CD8-positive, alpha-beta memory T cell (primary cell): Measurements from ENCODE around the gene ING1. TPM values are rescaled to one million over a fixed set of nuclear protein-coding genes. Genes with fewer than 3 reads are reported as not detected.

ENCODE experiments used
- CTCF ChIA-PET: fragments of 350-600 bp; sonication (Branson Sonifier 250); formaldehyde crosslinking; loops from one replicate; lab custom pipeline; 2021; ENCODE audit warnings: antibody characterized with exemption; lab: Charles Lee
- POLR2A ChIA-PET: fragments of 350-600 bp; sonication (Branson Sonifier 250); formaldehyde crosslinking; loops from one replicate; lab custom pipeline; 2021; ENCODE audit warnings: antibody characterized with exemption; lab: Charles Lee
- DNase-seq, 5 donors: peaks; one replicate each; pipeline versions ENCODE4 v3.0.0 to v3.0.0-alpha.2; 2020 to 2022; ENCODE audit warnings: mixed read lengths in 1 of 5
- H3K27ac ChIP-seq: one replicate; pipeline ENCODE4 v1.7.0; 2013; ENCODE audit warnings: low read depth, mild to moderate bottlenecking, low read length, moderate library complexity
- H3K27me3 ChIP-seq: 2 replicates; pipeline ENCODE4 v1.7.0; 2013; ENCODE audit warnings: low read length, mild to moderate bottlenecking; ENCODE audit not compliant: insufficient read depth, poor library complexity, severe bottlenecking
- H3K36me3 ChIP-seq: 2 replicates; pipeline ENCODE4 v1.7.0; 2013; ENCODE audit warnings: mild to moderate bottlenecking, low read length, moderate library complexity; ENCODE audit not compliant: insufficient read depth
- H3K4me1 ChIP-seq: 2 replicates; pipeline ENCODE4 v1.7.0; 2013; ENCODE audit warnings: mild to moderate bottlenecking, low read length, moderate library complexity; ENCODE audit not compliant: insufficient read depth
- H3K4me3 ChIP-seq: 2 replicates; pipeline ENCODE4 v1.7.0; 2013; ENCODE audit warnings: mild to moderate bottlenecking, low read length
- H3K9me3 ChIP-seq: 2 replicates; pipeline ENCODE4 v1.7.0; 2013; ENCODE audit warnings: mild to moderate bottlenecking, low read length
- H3K27ac Mint-ChIP-seq, 8 donors: one replicate each; pipeline ENCODE4 v1.8.0; 2020 to 2021; ENCODE audit warnings: mixed read lengths in 8 of 8, mild to moderate bottlenecking in 6 of 8, inconsistent platforms in 3 of 8, moderate library complexity in 3 of 8
- H3K27me3 Mint-ChIP-seq, 2 donors: one replicate each; pipeline ENCODE4 v1.8.0; 2020 to 2021; ENCODE audit warnings: mixed read lengths in 2 of 2, mild to moderate bottlenecking in 1 of 2, moderate library complexity in 1 of 2
- H3K36me3 Mint-ChIP-seq, 3 donors: one replicate each; pipeline ENCODE4 v1.8.0; 2020 to 2021; ENCODE audit warnings: mixed read lengths in 3 of 3, inconsistent platforms in 1 of 3, mild to moderate bottlenecking in 1 of 3
- H3K4me1 Mint-ChIP-seq, 3 donors: one replicate each; pipeline ENCODE4 v1.8.0; 2020 to 2021; ENCODE audit warnings: mixed read lengths in 3 of 3, inconsistent platforms in 1 of 3, mild to moderate bottlenecking in 1 of 3
- H3K4me3 Mint-ChIP-seq, 7 donors: one replicate each; pipeline ENCODE4 v1.8.0; 2020 to 2021; ENCODE audit warnings: mixed read lengths in 7 of 7, mild to moderate bottlenecking in 6 of 7, moderate library complexity in 4 of 7, inconsistent platforms in 2 of 7
- H3K9me3 Mint-ChIP-seq, 5 donors: one replicate each; pipeline ENCODE4 v1.8.0; 2020 to 2022; ENCODE audit warnings: mixed read lengths in 5 of 5, mild to moderate bottlenecking in 3 of 5, moderate library complexity in 2 of 5, inconsistent platforms in 1 of 5
- polyA plus RNA-seq: library from polyadenylated mRNA; unstranded; fragments of 300-500 nt; fragmentation: Illumina TruSeq; gene quantifications from one replicate; pipeline ENCODE4 v1.2.3, GENCODE V29; 2021
- total RNA-seq, 2 experiments: library from RNA; stranded (reverse); gene quantifications; one replicate each; pipeline ENCODE4 v1.2.3, GENCODE V29; 2021

Gene ING1
- total and polyA plus RNA-seq, 3 experiments from 2014 or later: 16.6 to 18.5 (median 16.9) TPM

DNA sequence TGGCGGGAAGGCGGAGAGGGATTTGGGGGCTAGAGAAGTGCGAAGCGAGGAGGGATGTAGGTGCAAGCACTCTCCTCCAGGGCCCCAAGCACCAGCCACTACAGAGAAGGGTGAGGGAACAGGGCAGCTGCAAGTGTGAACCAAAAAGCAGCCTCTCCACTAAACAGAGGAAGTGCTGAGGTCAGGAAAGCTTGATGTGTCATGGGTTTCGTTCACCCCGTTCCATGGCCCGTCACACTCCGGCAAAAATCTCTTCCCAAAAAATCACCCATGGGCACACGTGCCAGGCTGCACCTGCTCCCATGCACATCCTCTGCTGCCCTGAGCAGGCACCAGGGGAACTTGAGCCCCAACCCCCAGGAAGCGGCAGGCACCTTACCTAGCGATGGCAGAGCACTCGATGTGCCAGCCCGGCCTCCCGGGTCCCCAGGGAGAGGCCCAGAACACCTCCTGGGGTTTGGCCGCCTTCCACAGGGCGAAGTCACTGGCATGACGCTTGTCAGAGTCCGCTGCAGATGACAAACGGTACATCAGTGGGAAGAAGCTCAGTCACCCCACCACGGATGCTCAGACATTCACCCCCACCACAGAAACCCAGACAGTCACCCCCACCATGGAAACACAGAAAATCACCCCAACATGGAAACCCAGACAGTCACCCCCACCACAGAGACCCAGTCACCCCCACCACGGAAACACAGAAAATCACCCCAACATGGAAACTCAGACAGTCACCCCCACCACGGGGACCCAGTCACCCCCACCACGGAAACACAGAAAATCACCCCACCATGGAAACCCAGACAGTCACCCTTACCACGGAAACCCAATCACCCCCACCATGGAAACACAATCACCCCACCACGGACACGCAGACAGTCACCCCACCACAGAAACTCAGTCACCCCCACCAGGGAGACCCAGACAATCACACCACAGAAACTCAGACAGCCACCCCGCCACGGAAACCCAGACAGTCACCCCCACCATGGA is 36.6 kb upstream of the ING1 start:
- CTCF ChIA-PET: no interaction called here
- H3K27ac Mint-ChIP-seq: peak overlapping the region in 5 of 8 donors; percentile 12 to 88 (median 70)
- DNase-seq: peak in 2 of 5 donors; percentile 13 to 54
- no peaks in the 10 kb centered on the region for H3K9me3 Mint-ChIP-seq
- H3K4me1 Mint-ChIP-seq: peaks cover 14 to 36% (median 22%) of the 10 kb centered on the region in 3 donors
- H3K4me3 Mint-ChIP-seq: peak overlapping the region in 2 of 7 donors; percentile 37 to 69
- no peaks in the 10 kb centered on the region for H3K27me3 Mint-ChIP-seq
- no peak overlapping the region for H3K4me3 ChIP-seq
- peaks cover 24 to 70% (median 31%) of the 10 kb centered on the region in 3 donors for H3K36me3 Mint-ChIP-seq
- H3K27me3 ChIP-seq: no peaks in the 10 kb centered on the region
- no peak overlapping the region for H3K27ac ChIP-seq
- H3K4me1 ChIP-seq: no peaks in the 10 kb centered on the region
- H3K36me3 ChIP-seq: peaks cover 5% of the 10 kb centered on the region
- POLR2A ChIA-PET: no interaction called here
- no peaks in the 10 kb centered on the region for H3K9me3 ChIP-seq

GRCh38 chr13:110677731-110678545 is 35.6 kb upstream of the ING1 start:
- Mint-ChIP-seq H3K4me1 (peaks cover 3 to 26% (median 14%) of the 10 kb centered on the region in 3 donors), H3K36me3 (peaks cover 24 to 71% (median 29%) of the 10 kb centered on the region in 3 donors), H3K4me3 (no peak overlapping the region), H3K27ac (peak overlapping the region in 2 of 8 donors; percentile 22 to 44), H3K27me3 (no peaks in the 10 kb centered on the region), H3K9me3 (no peaks in the 10 kb centered on the region)
- POLR2A ChIA-PET: interaction anchor here (0.5 kb wide), 1 partner anchor 54 kb away, joined by 3 read pairs; no protein-coding TSS in a partner anchor
- no peak for DNase-seq
- Histone ChIP-seq H3K27me3 (no peaks in the 10 kb centered on the region), H3K27ac (no peak overlapping the region), H3K4me3 (no peak overlapping the region), H3K9me3 (no peaks in the 10 kb centered on the region), H3K4me1 (no peaks in the 10 kb centered on the region), H3K36me3 (peaks cover 5% of the 10 kb centered on the region)
- CTCF ChIA-PET: no interaction called here

DNA sequence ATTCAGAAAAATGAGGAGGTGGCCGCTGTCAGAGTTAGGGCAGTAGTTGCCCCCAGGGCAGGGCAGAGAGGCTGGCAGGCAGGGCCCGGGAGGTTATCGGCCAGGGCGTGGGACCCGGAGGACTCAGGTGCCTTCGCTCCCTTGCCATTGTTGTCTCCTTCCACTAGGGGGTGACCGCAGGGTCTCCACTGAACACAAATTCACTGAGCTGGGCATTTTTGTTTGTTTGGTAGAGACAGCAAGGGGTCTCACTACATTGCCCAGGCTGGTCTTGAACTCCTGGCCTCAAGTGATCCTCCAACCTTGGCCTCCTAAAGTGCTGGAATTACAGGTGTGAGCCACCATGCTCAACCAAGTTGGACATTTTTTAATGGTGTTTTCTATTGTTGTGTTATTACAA is 32.6 kb upstream of the ING1 start:
- peak in 1 of 5 donors; percentile 21 for DNase-seq
- H3K4me1 ChIP-seq: no peaks in the 10 kb centered on the region
- no peak overlapping the region for H3K27ac ChIP-seq
- Mint-ChIP-seq H3K36me3 (peaks cover 10 to 76% (median 25%) of the 10 kb centered on the region in 3 donors), H3K27ac (peak overlapping the region in 2 of 8 donors; percentile 7 to 60), H3K27me3 (no peaks in the 10 kb centered on the region), H3K9me3 (no peaks in the 10 kb centered on the region), H3K4me3 (no peak overlapping the region), H3K4me1 (peaks cover 0 to 17% (median 10%) of the 10 kb centered on the region in 3 donors)
- H3K36me3 ChIP-seq: peaks cover 11% of the 10 kb centered on the region
- H3K27me3 ChIP-seq: no peaks in the 10 kb centered on the region
- POLR2A ChIA-PET: no interaction called here
- no peaks in the 10 kb centered on the region for H3K9me3 ChIP-seq
- CTCF ChIA-PET: interaction anchor here (0.7 to 1.7 kb wide), 4 partner anchors 36 to 139 kb away, joined by 3 read pairs; no protein-coding TSS in a partner anchor
- H3K4me3 ChIP-seq: no peak overlapping the region

- no peaks in the 10 kb centered on the region for H3K9me3 Mint-ChIP-seq
- H3K36me3 ChIP-seq: peaks cover 9% of the 10 kb centered on the region
These were observed 31.5 kb upstream of the ING1 start for GRCh38 chr13:110681868-110682550.

DNA sequence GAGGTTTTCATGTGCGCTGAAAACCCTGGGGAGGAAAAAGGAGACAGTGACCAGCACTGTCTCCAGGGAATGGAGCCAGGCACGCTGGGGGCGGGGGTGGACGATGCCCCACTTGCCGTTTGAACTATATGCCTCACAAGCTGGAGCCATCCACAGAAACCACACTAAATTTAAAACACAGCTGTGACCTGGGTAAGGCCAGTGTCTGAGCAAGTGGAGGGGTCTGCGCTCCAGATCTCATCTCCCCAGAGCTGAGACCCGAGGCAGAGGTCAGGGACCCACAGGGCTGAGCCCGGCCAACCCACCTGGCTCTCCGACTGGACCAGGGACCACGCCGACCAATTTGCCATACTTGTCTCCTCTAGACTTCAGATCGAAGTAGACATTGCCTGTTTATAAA is 30.8 kb upstream of the ING1 start:
- Mint-ChIP-seq H3K9me3 (no peaks in the 10 kb centered on the region), H3K27me3 (no peaks in the 10 kb centered on the region), H3K4me1 (peaks cover 0 to 10% (median 4%) of the 10 kb centered on the region in 3 donors), H3K27ac (no peak overlapping the region), H3K36me3 (peaks cover 10 to 79% (median 23%) of the 10 kb centered on the region in 3 donors), H3K4me3 (no peak overlapping the region)
- H3K27me3 ChIP-seq: no peaks in the 10 kb centered on the region
- no peak overlapping the region for H3K4me3 ChIP-seq
- H3K9me3 ChIP-seq: no peaks in the 10 kb centered on the region
- CTCF ChIA-PET: interaction anchor here (0.7 to 3.3 kb wide), 12 partner anchors 16 to 139 kb away, joined by 3 to 23 read pairs (median 6); partner anchors contain the start of gene CARS2
- no peaks in the 10 kb centered on the region for H3K4me1 ChIP-seq
- POLR2A ChIA-PET: no interaction called here
- peaks cover 13% of the 10 kb centered on the region for H3K36me3 ChIP-seq
- no peak overlapping the region for H3K27ac ChIP-seq
- DNase-seq: no peak

More at GRCh38 chr13:110681868-110682550, 31.5 kb upstream of the ING1 start:
- Histone ChIP-seq H3K9me3 (no peaks in the 10 kb centered on the region), H3K27ac (no peak overlapping the region), H3K4me1 (no peaks in the 10 kb centered on the region), H3K4me3 (no peak overlapping the region), H3K27me3 (no peaks in the 10 kb centered on the region)
- peak overlapping the region in 1 of 8 donors; percentile 42 for H3K27ac Mint-ChIP-seq
- peaks cover 0 to 9% (median 4%) of the 10 kb centered on the region in 3 donors for H3K4me1 Mint-ChIP-seq
- ChIA-PET POLR2A (no interaction called here), CTCF (interaction anchor here (0.9 to 3.3 kb wide), 6 partner anchors 25 to 140 kb away, joined by 3 to 10 read pairs (median 3); no protein-coding TSS in a partner anchor)
- peak overlapping the region in 1 of 7 donors; percentile 46 for H3K4me3 Mint-ChIP-seq
- DNase-seq: no peak
- H3K36me3 Mint-ChIP-seq: peaks cover 10 to 75% (median 22%) of the 10 kb centered on the region in 3 donors
- H3K27me3 Mint-ChIP-seq: no peaks in the 10 kb centered on the region

- Mint-ChIP-seq H3K4me3 (no peak overlapping the region), H3K4me1 (peaks cover 0 to 7% (median 1%) of the 10 kb centered on the region in 3 donors), H3K27ac (peak overlapping the region in 2 of 8 donors; percentile 17 to 42), H3K27me3 (no peaks in the 10 kb centered on the region), H3K36me3 (peaks cover 7 to 79% (median 22%) of the 10 kb centered on the region in 3 donors), H3K9me3 (no peaks in the 10 kb centered on the region)
- Histone ChIP-seq H3K4me3 (no peak overlapping the region), H3K27ac (no peak overlapping the region), H3K4me1 (no peaks in the 10 kb centered on the region), H3K36me3 (peaks cover 13% of the 10 kb centered on the region), H3K9me3 (no peaks in the 10 kb centered on the region), H3K27me3 (no peaks in the 10 kb centered on the region)
- peak in 1 of 5 donors; percentile 26 for DNase-seq
- CTCF ChIA-PET: interaction anchor here (0.7 to 3.3 kb wide), 15 partner anchors 16 to 139 kb away, joined by 3 to 23 read pairs (median 5); partner anchors contain the start of gene CARS2
- POLR2A ChIA-PET: no interaction called here
These were observed 30.2 kb upstream of the ING1 start for GRCh38 chr13:110683203-110683883.
